H1 (cell line): ENCODE data around the gene ADAM12. TPM values are rescaled to one million over a fixed set of nuclear protein-coding genes. Genes with fewer than 3 reads are reported as not detected.

Source experiments
- CTCF ChIA-PET: fragments of 300-600 bp; sonication (Branson Sonifier 250); formaldehyde crosslinking; loops from one replicate; lab custom pipeline; 2021; ENCODE audit not compliant: partially characterized antibody; lab: Charles Lee
- POLR2A ChIA-PET: fragments of 300-600 bp; sonication (Branson Sonifier 250); formaldehyde crosslinking; loops from one replicate; lab custom pipeline; 2021; ENCODE audit warnings: inconsistent platforms; ENCODE audit not compliant: partially characterized antibody; lab: Charles Lee
- DNase-seq, 2 experiments: peaks; one replicate each; pipeline versions ENCODE4 v3.0.0 to v3.0.0-alpha.2; 2010 to 2022; ENCODE audit warnings: low spot score in 2 of 2, low read depth in 1 of 2, mixed read lengths in 1 of 2
- FAIRE-seq: peaks from 2 replicates; lab custom pipeline; 2011; peaks lifted over from hg19 to GRCh38; lab: Jason Lieb, UNC
- H2AFZ ChIP-seq: 2 replicates; pipeline ENCODE4 v1.8.1; 2012; ENCODE audit warnings: low read length, inconsistent platforms
- H2AK5ac ChIP-seq: 2 replicates; pipeline ENCODE4 v1.6.1; 2013; ENCODE audit warnings: low read depth, low read length
- H2BK120ac ChIP-seq: replicated peaks from 2 replicates; pipeline ENCODE3; 2013; ENCODE audit warnings: low read depth, low read length, inconsistent platforms
- H2BK12ac ChIP-seq: 2 replicates; pipeline ENCODE4 v1.6.1; 2013; ENCODE audit warnings: low read depth, low read length
- H2BK15ac ChIP-seq: 2 replicates; pipeline ENCODE4 v1.6.1; 2013; ENCODE audit warnings: low read length
- H2BK20ac ChIP-seq: 2 replicates; pipeline ENCODE4 v1.6.1; 2013; ENCODE audit warnings: low read length
- H2BK5ac ChIP-seq: 2 replicates; pipeline ENCODE4 v1.6.1; 2013; ENCODE audit warnings: low read depth, low read length
- H3K14ac ChIP-seq: 2 replicates; pipeline ENCODE4 v1.6.1; 2013; ENCODE audit warnings: inconsistent platforms; ENCODE audit not compliant: insufficient read length
- H3K18ac ChIP-seq: 2 replicates; pipeline ENCODE4 v1.6.1; 2013; ENCODE audit warnings: low read length; ENCODE audit errors: extremely low read depth
- H3K23ac ChIP-seq: 2 replicates; pipeline ENCODE4 v1.6.1; 2013; ENCODE audit warnings: inconsistent platforms; ENCODE audit not compliant: insufficient read length
- H3K23me2 ChIP-seq: 2 replicates; pipeline ENCODE4 v1.6.1; 2013; ENCODE audit warnings: low read depth, low read length
- H3K27ac ChIP-seq: 2 replicates; pipeline ENCODE4 v1.6.1; 2011; ENCODE audit warnings: low read depth, low read length, inconsistent platforms
- H3K27me3 ChIP-seq, 4 experiments: replicated peaks in 1 of 4; 1 replicate in 1 of 4; 2 replicates in 3 of 4; pipeline versions ENCODE4 v1.6.1 to v1.8.1; 2011 to 2013; ENCODE audit warnings: low read length in 3 of 4, mild to moderate bottlenecking in 3 of 4, inconsistent platforms in 2 of 4, mixed read lengths in 2 of 4, moderate library complexity in 1 of 4; ENCODE audit not compliant: control insufficient read depth in 3 of 4, insufficient read depth in 3 of 4; ENCODE audit errors: extremely low read depth in 1 of 4
- H3K36me3 ChIP-seq, 4 experiments: 2 replicates each; pipeline versions ENCODE4 v1.6.1 to v1.8.1; 2011 to 2013; ENCODE audit warnings: mild to moderate bottlenecking in 4 of 4, low read length in 3 of 4, moderate library complexity in 2 of 4, control low read depth in 1 of 4, inconsistent platforms in 1 of 4; ENCODE audit not compliant: insufficient read depth in 4 of 4, control insufficient read depth in 2 of 4
- H3K4ac ChIP-seq: replicated peaks from 2 replicates; pipeline ENCODE3; 2013; ENCODE audit warnings: low read length, low read depth, mixed read lengths, inconsistent platforms; ENCODE audit not compliant: insufficient read length
- H3K4me1 ChIP-seq, 4 experiments: replicated peaks in 1 of 4; 1 replicate in 1 of 4; 2 replicates in 3 of 4; pipeline versions ENCODE4 v1.6.1 to v1.8.1; 2011 to 2013; ENCODE audit warnings: low read length in 3 of 4, inconsistent platforms in 2 of 4, mixed read lengths in 1 of 4; ENCODE audit not compliant: insufficient read depth in 4 of 4, control insufficient read depth in 3 of 4
- H3K4me2 ChIP-seq, 2 experiments: 2 replicates each; pipeline versions ENCODE4 v1.6.1 to v1.8.1; 2011 to 2013; ENCODE audit warnings: low read depth in 2 of 2, low read length in 2 of 2, control low read depth in 1 of 2, inconsistent platforms in 1 of 2, mild to moderate bottlenecking in 1 of 2; ENCODE audit not compliant: insufficient read depth in 1 of 2
- H3K4me3 ChIP-seq, 4 experiments: fragments of 200-600, 300-600 bp in 1 of 4; sonication (generic), shearing (Covaris generic), sonication (Bioruptor Twin) in 1 of 4; 2 replicates each; pipeline versions ENCODE4 v1.5.1 to v1.8.1; 2011 to 2016; ENCODE audit warnings: low read length in 4 of 4, low read depth in 3 of 4, control low read depth in 2 of 4, inconsistent platforms in 2 of 4, mild to moderate bottlenecking in 2 of 4, mixed read lengths in 1 of 4, moderate library complexity in 1 of 4; ENCODE audit not compliant: insufficient read depth in 2 of 4; ENCODE audit errors: extremely low read depth in 1 of 4
- H3K56ac ChIP-seq: replicated peaks from 2 replicates; pipeline ENCODE3; 2013; ENCODE audit warnings: low read depth, mild to moderate bottlenecking, mixed read lengths, low read length, inconsistent platforms; ENCODE audit not compliant: insufficient read length
- H3K79me1 ChIP-seq: 2 replicates; pipeline ENCODE4 v1.6.1; 2013; ENCODE audit warnings: low read depth, low read length, control low read depth
- H3K79me2 ChIP-seq, 2 experiments: 2 replicates each; pipeline versions ENCODE4 v1.6.1 to v1.8.1; 2012 to 2013; ENCODE audit warnings: low read length in 2 of 2, mild to moderate bottlenecking in 2 of 2, inconsistent platforms in 1 of 2; ENCODE audit not compliant: insufficient read depth in 2 of 2, control insufficient read depth in 1 of 2
- H3K9ac ChIP-seq, 4 experiments: replicated peaks in 1 of 4; 1 replicate in 1 of 4; 2 replicates in 3 of 4; pipeline versions ENCODE4 v1.6.1 to v1.8.1; 2011 to 2013; ENCODE audit warnings: low read depth in 3 of 4, low read length in 3 of 4, control low read depth in 2 of 4, mild to moderate bottlenecking in 2 of 4, moderate library complexity in 2 of 4, inconsistent platforms in 1 of 4; ENCODE audit errors: extremely low read depth in 1 of 4
- H3K9me3 ChIP-seq, 2 experiments: 2 replicates each; pipeline versions ENCODE4 v1.6.1 to v1.8.1; 2012 to 2013; ENCODE audit warnings: mild to moderate bottlenecking in 2 of 2, moderate library complexity in 2 of 2, control low read depth in 1 of 2, inconsistent platforms in 1 of 2, low read depth in 1 of 2, low read length in 1 of 2, mixed read lengths in 1 of 2; ENCODE audit not compliant: insufficient read depth in 2 of 2
- H4K20me1 ChIP-seq, 2 experiments: replicated peaks in 1 of 2; 2 replicates each; pipeline versions ENCODE3 to v1.8.1; 2011 to 2013; ENCODE audit warnings: inconsistent platforms in 2 of 2, low read length in 2 of 2, mild to moderate bottlenecking in 1 of 2; ENCODE audit not compliant: insufficient read depth in 2 of 2, control insufficient read depth in 1 of 2
- H4K5ac ChIP-seq: 2 replicates; pipeline ENCODE4 v1.6.1; 2013; ENCODE audit warnings: low read length, low read depth, mixed read lengths, inconsistent platforms; ENCODE audit not compliant: insufficient read length
- H4K8ac ChIP-seq: 2 replicates; pipeline ENCODE4 v1.8.0; 2013; ENCODE audit warnings: mild to moderate bottlenecking, moderate library complexity, low read length, inconsistent platforms; ENCODE audit not compliant: insufficient read depth; ENCODE audit errors: extremely low read depth
- H4K91ac ChIP-seq: replicated peaks from 2 replicates; pipeline ENCODE3; 2013; ENCODE audit warnings: low read length, mixed read lengths, inconsistent platforms; ENCODE audit not compliant: insufficient read length
- BRCA1 ChIP-seq: IDR thresholded peaks from 2 replicates; pipeline ENCODE4 v1.6.1; 2012; ENCODE audit warnings: low read depth, low read length, improper control_type of control experiment
- CBX8 ChIP-seq: fragments of 300-800, 300-1000 bp; sonication (generic); IDR thresholded peaks from 2 replicates; pipeline ENCODE4 v1.7.1; 2016; ENCODE audit warnings: low read depth, low read length, borderline replicate concordance
- EGR1 ChIP-seq: IDR thresholded peaks from 2 replicates; pipeline ENCODE4 v1.6.1; 2011; ENCODE audit warnings: low read depth, low read length, borderline replicate concordance
- GABPA ChIP-seq: IDR thresholded peaks from 2 replicates; pipeline ENCODE4 v1.6.1; 2011; ENCODE audit warnings: mild to moderate bottlenecking, low read length, moderate library complexity, borderline replicate concordance; ENCODE audit not compliant: insufficient read depth
- NRF1 ChIP-seq: IDR thresholded peaks from 2 replicates; pipeline ENCODE4 v1.6.1; 2011; ENCODE audit warnings: mild to moderate bottlenecking, low read depth, low read length, improper control_type of control experiment
- PHF8 ChIP-seq: fragments of 200-600 bp; sonication (generic); conservative IDR thresholded peaks from 2 replicates; pipeline ENCODE4 v1.7.1; 2012; ENCODE audit warnings: low read depth, mild to moderate bottlenecking, inconsistent platforms, low read length, moderate library complexity
- POLR2A ChIP-seq, 2 experiments: IDR thresholded peaks; 1 replicate in 1 of 2; 2 replicates in 1 of 2; pipeline ENCODE4 v1.6.1; 2011; ENCODE audit warnings: low read depth in 2 of 2, low read length in 2 of 2, mild to moderate bottlenecking in 2 of 2; ENCODE audit errors: control extremely low read depth in 1 of 2
- SP1 ChIP-seq: IDR thresholded peaks from 2 replicates; pipeline ENCODE4 v1.6.1; 2011; ENCODE audit warnings: low read depth, low read length
- SRF ChIP-seq: IDR thresholded peaks from 2 replicates; pipeline ENCODE4 v1.6.1; 2011; ENCODE audit warnings: mild to moderate bottlenecking, low read depth, low read length, moderate library complexity
- SUZ12 ChIP-seq: fragments of 200-600 bp; sonication (generic); IDR thresholded peaks from 2 replicates; pipeline ENCODE4 v1.6.1; 2012; ENCODE audit warnings: mild to moderate bottlenecking, inconsistent platforms, low read length, moderate library complexity, mixed read lengths
- TCF12 ChIP-seq: IDR thresholded peaks from 2 replicates; pipeline ENCODE4 v1.6.1; 2011; ENCODE audit warnings: low read depth, mild to moderate bottlenecking, low read length
- YY1 ChIP-seq: IDR thresholded peaks from 2 replicates; pipeline ENCODE4 v1.6.1; 2011; ENCODE audit warnings: low read depth, mild to moderate bottlenecking, low read length
- WGBS, 2 experiments: shearing (Covaris generic) in 1 of 2; methylation state at CpG; one replicate each; pipeline versions ENCODE4 v1.1.6 to v1.1.7; 2013 to 2015; ENCODE audit warnings: low lambda C conversion rate in 2 of 2, mixed read lengths in 2 of 2, inconsistent platforms in 1 of 2, low coverage in 1 of 2, missing lambda C conversion rate in 1 of 2; ENCODE audit not compliant: insufficient replicate concordance in 2 of 2, insufficient coverage in 1 of 2, insufficient read length in 1 of 2; ENCODE audit errors: extremely low coverage in 1 of 2, missing lambda C conversion rate in 1 of 2; 5-methylcytosine and 5-hydroxymethylcytosine counted together
- polyA plus RNA-seq, 7 experiments: library from polyadenylated mRNA; depleted of rRNA in 3 of 7; stranded (reverse) in 5 of 7; unstranded in 2 of 7; fragments of >200 nt in 5 of 7; fragments of 200-250 nt in 2 of 7; gene quantifications; 1 replicate in 5 of 7; 2 replicates in 1 of 7; 4 replicates in 1 of 7; pipeline versions ENCODE4 v1.2.1 to v1.2.3, GENCODE V29; 2011 to 2013; ENCODE audit warnings: missing spikeins in 2 of 7, mixed read lengths in 2 of 7
- total RNA-seq: library from RNA; stranded (reverse); fragmentation: NEBNext Ultra II Directional; extraction: Animal tissue kit (Norgen Biotek cat#: 25700); gene quantifications from 2 replicates; pipeline ENCODE4 v1.2.1, GENCODE V29; 2021
- TF ChIP-seq, protein P1 (sequence below): IDR thresholded peaks from 2 replicates; pipeline ENCODE4 v1.6.1; 2012; ENCODE audit warnings: inconsistent platforms
- TF ChIP-seq, protein P2 (sequence below): IDR thresholded peaks from 2 replicates; pipeline ENCODE4 v1.6.1; 2012; ENCODE audit warnings: inconsistent platforms

The ADAM12 gene
- total and polyA plus RNA-seq, 2 of the 8 experiments (the other 6 are each of a cell fraction or from before 2014, with no cell fraction given) = 0.07 to 0.17 TPM

DNA sequence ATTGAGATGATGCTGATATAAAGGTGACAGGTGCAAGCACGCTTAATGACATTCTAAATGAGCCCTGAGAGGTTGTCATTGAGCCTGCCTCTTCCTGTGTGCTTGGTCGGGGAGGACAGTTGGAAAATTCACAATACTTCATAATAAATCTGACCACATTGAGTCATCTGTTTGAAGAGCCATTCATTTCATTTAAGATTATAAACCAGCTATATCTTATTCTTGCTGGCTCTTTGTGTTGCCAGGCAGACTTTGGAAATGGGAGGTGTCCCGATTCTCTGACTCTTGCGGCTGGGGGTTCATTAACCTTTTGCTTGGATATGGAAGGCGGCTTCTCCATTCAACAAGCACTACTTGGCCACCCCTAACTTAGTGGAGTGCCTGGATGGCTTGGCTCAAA is 293.7 kb downstream of the ADAM12 start:
- Histone ChIP-seq H3K23me2 (no peaks in the 10 kb centered on the region), H3K14ac (no peak overlapping the region), H2AFZ (no peak overlapping the region), H3K4me2 (no peak overlapping the region), H3K36me3 (no peaks in the 10 kb centered on the region), H3K79me2 (no peaks in the 10 kb centered on the region), H2BK12ac (no peak overlapping the region), H4K91ac (no peak overlapping the region), H4K5ac (no peak overlapping the region), H3K18ac (no peak overlapping the region), H2BK20ac (no peak overlapping the region), H2BK5ac (no peak overlapping the region), H2BK120ac (no peak overlapping the region), H3K27ac (no peak overlapping the region), H3K4me1 (no peaks in the 10 kb centered on the region), H3K4ac (no peak overlapping the region), H3K56ac (no peak overlapping the region), H3K4me3 (no peak overlapping the region), H3K23ac (no peak overlapping the region), H2AK5ac (no peak overlapping the region), H3K79me1 (no peaks in the 10 kb centered on the region), H4K8ac (no peak overlapping the region), H3K9me3 (no peaks in the 10 kb centered on the region), H3K27me3 (no peaks in the 10 kb centered on the region), H2BK15ac (no peak overlapping the region), H3K9ac (no peak overlapping the region), H4K20me1 (no peaks in the 10 kb centered on the region)
- FAIRE-seq (no peak), DNase-seq (no peak)
- POLR2A ChIA-PET = no interaction called here
- 85% methylated on average over 5 of the region's 5 CpGs; no CpG with 5 or more reads in 1 of the 2 experiments for WGBS, 2 experiments
- TF ChIP-seq SRF (no peak), SUZ12 (no peak), BRCA1 (no peak), YY1 (no peak), PHF8 (no peak), EGR1 (no peak), POLR2A (IDR thresholded peaks at IDR 0.05; ENCODE audit: control extremely low read depth in 1 of 2, low read depth in 2 of 2, low read length in 2 of 2) (no peak), TCF12 (no peak), GABPA (no peak), SP1 (no peak), CBX8 (no peak), NRF1 (no peak)
- TF ChIP-seq, protein P1, sequence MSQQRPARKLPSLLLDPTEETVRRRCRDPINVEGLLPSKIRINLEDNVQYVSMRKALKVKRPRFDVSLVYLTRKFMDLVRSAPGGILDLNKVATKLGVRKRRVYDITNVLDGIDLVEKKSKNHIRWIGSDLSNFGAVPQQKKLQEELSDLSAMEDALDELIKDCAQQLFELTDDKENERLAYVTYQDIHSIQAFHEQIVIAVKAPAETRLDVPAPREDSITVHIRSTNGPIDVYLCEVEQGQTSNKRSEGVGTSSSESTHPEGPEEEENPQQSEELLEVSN = no peak
- TF ChIP-seq, protein P2, sequence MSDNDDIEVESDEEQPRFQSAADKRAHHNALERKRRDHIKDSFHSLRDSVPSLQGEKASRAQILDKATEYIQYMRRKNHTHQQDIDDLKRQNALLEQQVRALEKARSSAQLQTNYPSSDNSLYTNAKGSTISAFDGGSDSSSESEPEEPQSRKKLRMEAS = no peak
- CTCF ChIA-PET = no interaction called here
